ENCODE results near the gene CSPG4. TPM values are rescaled to one million over a fixed set of nuclear protein-coding genes. Genes with fewer than 3 reads are reported as not detected.

CSPG4 gene
- total and polyA plus RNA-seq, 2 of the 13 experiments (the other 11 are each of a cell fraction or from before 2014, with no cell fraction given) = 0.01 to 0.04 TPM

DNA sequence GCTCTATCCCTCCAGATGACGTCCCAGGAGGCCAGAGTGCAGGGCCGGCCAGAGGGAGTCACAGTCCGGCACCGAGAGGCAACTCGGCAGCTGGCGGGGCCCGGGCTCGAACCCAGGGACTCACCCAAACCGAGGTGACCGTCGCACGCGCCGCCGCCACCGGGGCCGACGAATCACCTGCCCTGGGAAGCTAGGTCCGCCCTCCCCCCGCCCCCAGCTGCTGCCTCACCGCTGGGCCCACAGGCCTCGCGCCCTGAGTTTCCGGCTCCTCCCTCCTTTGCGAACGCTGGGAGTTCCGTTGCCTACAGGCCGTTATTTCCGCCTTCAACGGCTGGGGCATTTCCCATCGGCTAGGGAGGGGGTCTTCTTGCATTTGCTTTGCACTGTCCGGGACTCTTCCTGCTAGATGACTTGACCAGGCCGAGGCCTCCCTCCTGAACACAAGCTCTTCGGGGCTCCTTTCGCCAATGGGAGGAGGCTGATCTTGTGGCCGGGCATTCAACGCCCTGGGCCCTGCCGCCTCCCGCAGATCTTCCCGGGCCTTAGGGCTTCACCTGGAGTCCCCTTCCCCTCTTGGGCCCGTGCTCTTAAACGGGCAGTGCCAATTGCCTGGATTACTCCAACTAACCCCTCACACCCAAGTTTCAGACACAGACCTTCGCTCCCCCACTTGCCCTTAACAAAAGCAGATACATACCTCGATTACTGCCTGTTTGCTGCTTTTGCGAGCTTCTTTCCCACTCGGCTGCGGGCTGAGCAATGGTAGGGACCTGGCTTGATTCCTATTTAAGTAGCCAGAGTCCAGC, 86.9 kb downstream of the CSPG4 start, which contains the start of gene SNUPN (continued):
- TF ChIP-seq RNF219 (CRISPR knock-in tag; IDR thresholded peaks at IDR 0.05) (peak; percentile 86; the same call in 1 of the 2 replicates), ZNF83 (CRISPR knock-in tag; IDR thresholded peaks at IDR 0.05; ENCODE audit: borderline replicate concordance) (no peak), ARHGAP35 (CRISPR knock-in tag; IDR thresholded peaks at IDR 0.05; ENCODE audit: borderline replicate concordance) (peak; percentile 24; the same call in 1 of the 2 replicates), ZNF776 (CRISPR knock-in tag; IDR thresholded peaks at IDR 0.05) (peak; percentile 42), ZNF260 (CRISPR knock-in tag; IDR thresholded peaks at IDR 0.05; ENCODE audit: borderline replicate concordance, low read depth) (no peak), KLF9 (CRISPR knock-in tag; IDR thresholded peaks at IDR 0.05; ENCODE audit: low read depth) (0 out of 2 replicates have a peak, but pooled peaks have one; percentile 48), ZNF746 (CRISPR knock-in tag; IDR thresholded peaks at IDR 0.05) (peak; percentile 90), FOXO1 (CRISPR knock-in tag; IDR thresholded peaks at IDR 0.05) (peak; percentile 46; the same call in 1 of the 2 replicates), ZNF3 (CRISPR knock-in tag; IDR thresholded peaks at IDR 0.05) (0 out of 2 replicates have a peak, but pooled peaks have one; percentile 13), ZNF839 (CRISPR knock-in tag; IDR thresholded peaks at IDR 0.05; ENCODE audit: borderline replicate concordance) (no peak), ZNF20 (CRISPR knock-in tag; IDR thresholded peaks at IDR 0.05) (no peak), PHF21A (CRISPR knock-in tag; IDR thresholded peaks at IDR 0.05) (peak; percentile 83), JUNB (CRISPR knock-in tag; IDR thresholded peaks at IDR 0.05; ENCODE audit: borderline replicate concordance) (no peak), ARID2 (CRISPR knock-in tag; IDR thresholded peaks at IDR 0.05; ENCODE audit: borderline replicate concordance) (no peak), NRL (CRISPR knock-in tag; IDR thresholded peaks at IDR 0.05; ENCODE audit: borderline replicate concordance) (peak; percentile 66; the same call in 1 of the 2 replicates), ZNF782 (CRISPR knock-in tag; IDR thresholded peaks at IDR 0.05; ENCODE audit: borderline replicate concordance) (0 out of 2 replicates have a peak, but pooled peaks have one; percentile 11), ZNF549 (CRISPR knock-in tag; IDR thresholded peaks at IDR 0.05) (0 out of 2 replicates have a peak, but pooled peaks have one; percentile 27), ZNF124 (CRISPR knock-in tag; IDR thresholded peaks at IDR 0.05) (peak; percentile 82; the same call in 1 of the 2 replicates), ERF (CRISPR knock-in tag; IDR thresholded peaks at IDR 0.05) (peak; percentile 93), ARNT2 (CRISPR knock-in tag; IDR thresholded peaks at IDR 0.05; ENCODE audit: low read depth) (0 out of 2 replicates have a peak, but pooled peaks have one; percentile 72), GLI4 (CRISPR knock-in tag; IDR thresholded peaks at IDR 0.05; ENCODE audit: borderline replicate concordance) (no peak), POLR2AphosphoS5 (IDR thresholded peaks at IDR 0.05; ENCODE audit: low read depth, low read length) (peak; percentile 89)
- TF ChIP-seq, protein P1, sequence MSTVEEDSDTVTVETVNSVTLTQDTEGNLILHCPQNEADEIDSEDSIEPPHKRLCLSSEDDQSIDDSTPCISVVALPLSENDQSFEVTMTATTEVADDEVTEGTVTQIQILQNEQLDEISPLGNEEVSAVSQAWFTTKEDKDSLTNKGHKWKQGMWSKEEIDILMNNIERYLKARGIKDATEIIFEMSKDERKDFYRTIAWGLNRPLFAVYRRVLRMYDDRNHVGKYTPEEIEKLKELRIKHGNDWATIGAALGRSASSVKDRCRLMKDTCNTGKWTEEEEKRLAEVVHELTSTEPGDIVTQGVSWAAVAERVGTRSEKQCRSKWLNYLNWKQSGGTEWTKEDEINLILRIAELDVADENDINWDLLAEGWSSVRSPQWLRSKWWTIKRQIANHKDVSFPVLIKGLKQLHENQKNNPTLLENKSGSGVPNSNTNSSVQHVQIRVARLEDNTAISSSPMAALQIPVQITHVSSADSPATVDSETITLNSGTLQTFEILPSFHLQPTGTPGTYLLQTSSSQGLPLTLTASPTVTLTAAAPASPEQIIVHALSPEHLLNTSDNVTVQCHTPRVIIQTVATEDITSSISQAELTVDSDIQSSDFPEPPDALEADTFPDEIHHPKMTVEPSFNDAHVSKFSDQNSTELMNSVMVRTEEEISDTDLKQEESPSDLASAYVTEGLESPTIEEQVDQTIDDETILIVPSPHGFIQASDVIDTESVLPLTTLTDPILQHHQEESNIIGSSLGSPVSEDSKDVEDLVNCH (CRISPR knock-in tag; IDR thresholded peaks at IDR 0.05) = 0 out of 2 replicates have a peak, but pooled peaks have one; percentile 19

Measured in HepG2 (cell line).